HG02943 (cell line): ENCODE data around the gene SCUBE3.

Source experiments
- ATAC-seq: cut with Tn5 transposase; IDR thresholded peaks from one replicate; pipeline ENCODE4 v1.9.1; 2021; ENCODE audit warnings: mild to moderate bottlenecking, low read depth, moderate library complexity; ENCODE audit not compliant: unreplicated experiment

SCUBE3 gene

DNA sequence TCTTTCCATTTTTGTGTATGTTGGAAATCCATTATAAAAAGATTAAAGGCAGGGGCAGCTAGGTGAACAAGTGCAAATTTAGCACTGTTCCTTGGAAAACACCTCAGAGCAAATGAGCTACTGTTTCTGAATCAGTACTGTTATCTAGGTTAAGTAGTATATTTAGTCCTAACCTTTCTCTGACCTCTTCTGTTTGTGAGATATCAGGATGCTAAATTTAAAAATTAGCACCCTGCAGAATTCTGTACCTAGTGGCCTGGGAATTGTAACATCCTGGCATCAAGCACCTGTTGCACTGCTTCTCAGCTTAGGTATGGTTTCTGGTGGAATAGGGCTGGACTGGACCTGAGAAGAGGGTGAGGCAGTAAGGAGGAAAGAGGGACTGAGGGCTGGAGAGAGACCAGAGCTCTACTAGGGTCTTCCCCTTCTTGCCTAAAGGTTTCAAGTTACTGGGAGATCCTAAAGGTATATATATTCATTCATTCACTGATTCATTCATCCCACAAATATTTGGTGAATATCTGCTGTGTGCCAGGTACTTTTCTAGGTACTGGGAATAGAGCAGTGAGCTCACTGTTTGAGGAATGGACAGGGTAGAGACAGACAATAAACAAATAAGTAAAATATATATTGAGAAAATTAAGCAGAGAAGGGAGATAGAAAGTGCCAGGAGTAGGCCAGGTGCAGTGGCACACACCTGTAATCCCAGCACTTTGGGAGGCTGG, 51.0 kb downstream of the SCUBE3 start:
- no peak for ATAC-seq

DNA sequence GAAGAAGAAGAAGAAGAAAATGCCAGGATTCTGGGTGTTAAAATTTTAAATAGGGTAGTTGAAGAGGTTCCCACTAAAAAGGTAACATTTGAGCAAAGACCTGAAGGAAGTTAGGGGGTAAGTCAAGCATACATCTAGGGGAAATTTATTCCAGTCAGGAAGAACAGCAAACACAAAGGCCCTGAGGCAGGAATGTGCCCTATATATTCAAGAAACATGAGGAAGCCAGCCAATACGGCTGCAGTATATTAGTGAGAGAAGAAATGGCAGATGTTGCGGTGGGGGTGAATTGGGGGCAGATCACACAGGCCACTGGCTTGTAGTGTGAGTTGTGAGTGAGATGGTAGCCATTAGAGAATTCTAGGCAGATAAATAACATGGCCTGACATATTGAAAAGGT, 51.8 kb downstream of the SCUBE3 start:
- no peak for ATAC-seq

DNA sequence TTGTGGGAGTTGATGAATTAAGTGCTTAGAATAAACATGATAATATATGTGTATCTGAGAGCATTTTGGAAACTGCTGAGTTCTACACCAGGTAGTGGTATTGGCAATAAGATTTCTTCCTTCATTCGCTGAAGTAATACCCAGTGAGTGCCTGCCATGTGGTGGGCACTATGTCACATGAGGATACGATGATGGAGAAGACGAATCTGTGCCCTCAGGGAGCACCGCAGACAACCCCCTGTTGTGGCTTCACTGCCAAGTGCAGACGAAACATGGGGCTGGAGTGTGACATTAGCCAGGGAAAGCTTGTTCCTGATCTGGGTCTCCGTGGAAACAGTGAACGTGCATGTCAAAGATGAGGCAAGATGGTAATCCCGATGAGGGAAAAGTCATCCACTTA, 53.7 kb downstream of the SCUBE3 start:
- no peak for ATAC-seq

DNA sequence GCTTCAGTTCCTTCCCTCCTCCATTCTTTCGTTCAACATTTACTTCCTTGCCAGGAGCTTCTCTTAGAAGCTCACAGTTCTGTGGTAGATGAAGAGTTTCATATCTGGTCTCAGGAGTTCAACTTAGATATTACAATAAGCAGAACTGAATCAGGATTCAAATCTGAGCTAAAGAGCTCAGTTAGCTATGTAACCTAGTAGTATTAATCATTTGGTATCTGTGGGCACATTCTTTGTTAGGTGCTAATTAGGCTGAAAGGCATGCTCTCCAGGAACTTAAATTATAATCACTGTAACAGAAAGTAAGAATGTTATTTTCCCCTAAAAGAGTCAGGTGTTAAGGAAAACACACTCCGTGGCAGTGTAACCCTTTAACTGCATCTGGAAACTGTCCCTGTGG, 54.1 kb downstream of the SCUBE3 start:
- ATAC-seq: no peak

DNA sequence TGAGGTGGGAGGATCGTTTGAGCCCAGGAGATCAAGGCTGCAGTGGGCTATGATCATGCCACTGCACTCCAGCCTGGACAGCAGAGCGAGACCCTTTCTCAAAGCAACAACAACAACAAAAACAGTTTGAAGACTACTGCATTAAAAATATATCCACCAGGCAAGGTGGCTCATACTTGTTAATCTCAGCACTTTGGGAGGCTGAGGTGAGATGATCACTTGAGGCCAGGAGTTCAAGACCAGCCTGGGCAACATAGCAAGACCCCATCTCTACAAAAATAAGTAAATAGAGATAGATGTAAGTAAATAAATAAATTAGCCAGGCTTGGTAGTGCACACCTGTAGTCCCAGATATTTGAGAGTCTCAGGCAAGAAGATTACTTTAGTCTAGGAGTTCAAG, 58.2 kb downstream of the SCUBE3 start:
- no peak for ATAC-seq

DNA sequence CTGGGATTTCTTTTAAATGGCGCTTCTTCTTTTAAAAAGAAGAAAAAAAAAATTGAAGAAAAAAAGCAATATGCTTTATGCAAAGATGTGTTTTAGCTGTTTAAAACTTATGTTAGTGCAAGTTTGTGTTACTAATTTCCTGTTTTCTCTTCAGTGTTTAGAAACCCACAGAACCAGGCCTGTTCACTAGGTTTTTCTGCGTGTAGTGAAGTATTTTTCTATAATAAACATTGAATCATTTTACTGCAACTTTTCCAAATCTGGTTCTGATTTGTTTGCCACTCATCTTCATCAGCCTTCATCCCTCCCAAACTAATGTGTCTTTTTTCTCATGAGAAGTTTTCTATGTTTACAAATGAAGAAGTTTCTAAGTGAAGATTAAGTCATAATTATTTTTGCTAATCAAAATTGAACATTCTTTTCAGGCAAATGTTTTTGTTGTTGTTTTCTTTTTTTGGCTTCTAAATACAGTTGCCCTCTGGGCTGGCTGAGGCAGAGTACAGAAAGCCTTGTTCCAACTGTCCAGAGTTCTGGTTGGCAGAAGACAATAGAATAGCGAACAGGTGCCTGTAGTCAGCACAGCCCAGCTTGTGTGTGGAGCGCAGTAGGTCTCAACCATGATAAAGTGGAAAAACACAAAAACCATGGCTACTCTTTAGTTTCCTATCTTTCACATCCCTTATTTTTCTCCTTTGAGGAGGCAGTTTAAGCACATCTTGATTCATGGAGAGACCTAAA, 60.2 kb downstream of the SCUBE3 start:
- no peak for ATAC-seq

DNA sequence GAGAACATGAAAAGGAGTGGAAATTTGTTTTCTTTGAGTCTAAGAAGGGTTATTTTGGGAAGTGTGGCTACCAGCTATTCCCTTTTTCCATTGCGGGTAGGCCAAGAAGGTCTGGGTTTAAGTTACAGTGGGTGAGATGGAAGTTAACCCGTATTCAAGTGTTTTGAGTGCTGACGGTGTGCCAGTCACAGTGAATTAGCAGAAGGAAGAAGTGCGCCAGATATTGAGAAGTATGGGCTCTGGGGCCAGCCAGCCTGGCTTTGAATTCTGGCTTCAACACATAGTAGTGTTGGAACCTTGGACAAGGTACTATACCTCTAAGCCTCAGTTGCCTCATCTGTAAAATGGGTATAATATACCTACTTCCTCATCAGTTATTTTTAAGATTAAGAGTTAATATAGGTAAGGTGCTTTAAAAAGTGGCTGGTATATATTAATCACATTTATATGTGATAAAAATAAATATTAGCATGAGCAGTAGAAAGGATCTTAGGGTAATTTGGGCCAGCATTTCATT, 62.0 kb downstream of the SCUBE3 start:
- no peak for ATAC-seq

DNA sequence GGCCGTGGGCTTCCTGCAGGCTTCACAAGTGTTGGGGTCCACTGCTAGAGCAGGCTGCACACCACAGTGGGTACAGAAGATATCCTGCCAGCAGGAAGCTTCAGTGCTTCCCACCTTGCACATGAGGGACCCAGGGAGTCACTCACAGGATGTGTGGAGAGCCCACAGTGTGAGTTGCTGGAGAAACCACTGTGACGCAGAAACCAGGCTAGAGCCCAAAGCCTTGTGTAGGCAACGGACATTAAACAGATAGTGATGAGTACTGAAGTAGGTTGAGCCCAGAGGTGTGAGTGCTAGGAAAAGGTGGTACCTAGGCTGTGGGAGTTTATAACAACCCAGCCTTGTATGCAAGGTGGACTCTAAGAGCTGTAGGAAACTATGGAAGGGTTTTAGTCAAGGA, 65.0 kb downstream of the SCUBE3 start:
- ATAC-seq: no peak

DNA sequence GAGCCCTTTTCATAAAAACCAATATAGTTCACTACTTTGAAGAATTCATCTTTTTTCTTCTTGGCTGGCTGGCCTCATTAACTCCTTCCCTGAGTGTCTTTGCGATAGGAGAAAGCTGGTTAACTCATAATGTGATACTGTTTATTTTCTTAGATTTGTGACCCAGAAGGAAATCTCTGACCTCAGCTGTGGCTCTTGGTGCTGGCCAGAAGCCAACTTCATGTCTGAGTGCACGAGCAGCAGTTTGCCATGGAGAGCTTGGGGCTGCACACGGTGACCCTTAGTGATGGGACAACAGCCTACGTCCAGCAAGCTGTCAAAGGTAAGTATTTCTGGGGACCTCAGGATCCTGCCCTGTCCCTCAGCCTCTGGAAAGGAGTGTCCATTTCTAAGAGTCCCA, 67.1 kb downstream of the SCUBE3 start:
- no peak for ATAC-seq

DNA sequence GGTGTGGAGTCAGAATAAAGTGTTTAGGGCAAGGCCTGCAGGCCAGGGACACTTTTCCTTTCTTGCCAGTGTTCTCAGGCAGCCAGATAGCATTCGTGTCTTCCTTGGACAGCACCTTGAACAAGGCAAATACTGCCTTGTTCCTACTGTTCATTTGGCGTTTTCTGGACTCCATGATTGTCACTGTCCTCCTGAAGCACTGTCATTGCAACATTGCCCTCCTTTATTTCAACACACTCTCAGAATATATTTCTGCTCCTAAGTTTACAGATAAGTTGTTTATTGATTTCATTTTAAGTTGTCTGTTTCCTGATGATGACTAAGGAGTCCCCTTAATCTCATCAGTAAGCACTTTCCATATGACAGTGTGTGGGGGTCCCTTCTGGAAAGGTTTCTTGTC, 68.7 kb downstream of the SCUBE3 start:
- ATAC-seq: no peak

DNA sequence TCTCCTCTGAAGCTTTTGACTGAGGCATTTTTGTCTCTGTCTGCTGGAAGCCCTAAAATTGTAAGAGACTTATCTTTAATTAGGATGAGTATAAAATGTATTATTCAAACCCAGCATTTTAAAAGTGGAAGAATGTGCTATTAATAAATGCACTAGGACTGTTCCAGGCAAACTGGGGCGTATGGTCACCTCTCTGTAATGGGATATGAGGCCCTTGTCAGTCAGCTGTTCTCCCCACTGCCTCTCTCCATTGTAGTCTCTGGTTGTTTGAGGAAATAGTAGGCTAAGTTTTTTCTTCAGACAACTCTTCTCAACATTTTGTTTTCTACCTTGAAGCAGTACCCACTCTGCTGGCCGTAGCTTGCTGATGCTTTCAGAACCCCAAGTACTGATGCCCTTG, 69.6 kb downstream of the SCUBE3 start:
- ATAC-seq: no peak

DNA sequence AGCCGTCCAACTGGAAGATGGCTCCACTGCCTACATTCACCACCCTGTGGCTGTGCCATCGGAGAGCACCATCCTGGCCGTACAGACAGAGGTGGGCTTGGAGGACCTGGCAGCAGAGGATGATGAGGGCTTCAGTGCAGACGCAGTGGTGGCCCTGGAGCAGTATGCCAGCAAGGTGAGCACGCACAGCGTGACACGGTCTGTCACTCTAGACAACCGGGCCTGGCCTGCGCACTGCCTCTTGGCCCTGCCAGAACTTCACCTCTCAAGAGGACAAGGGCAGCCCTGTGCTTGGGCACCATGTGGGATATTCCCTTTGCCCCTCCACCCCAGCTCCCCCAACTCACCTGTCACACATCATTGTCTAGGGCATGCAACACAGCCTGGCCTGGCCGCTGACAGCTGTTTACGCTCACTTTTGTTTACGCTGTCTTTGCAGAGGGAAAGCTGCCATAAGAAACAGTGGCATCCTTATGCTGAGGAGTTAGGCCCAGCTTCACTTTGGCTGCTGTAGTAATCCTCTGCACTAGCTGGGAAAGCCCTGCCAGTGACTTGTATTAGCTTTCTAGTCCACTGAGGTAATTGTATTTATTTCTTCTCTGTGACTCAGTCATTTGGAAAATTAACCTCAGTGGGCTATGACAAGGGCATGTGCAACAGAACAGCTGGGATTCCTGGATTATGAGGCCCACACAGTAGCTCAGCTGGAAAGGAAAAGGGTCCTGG, 74.1 kb downstream of the SCUBE3 start:
- ATAC-seq: no peak

DNA sequence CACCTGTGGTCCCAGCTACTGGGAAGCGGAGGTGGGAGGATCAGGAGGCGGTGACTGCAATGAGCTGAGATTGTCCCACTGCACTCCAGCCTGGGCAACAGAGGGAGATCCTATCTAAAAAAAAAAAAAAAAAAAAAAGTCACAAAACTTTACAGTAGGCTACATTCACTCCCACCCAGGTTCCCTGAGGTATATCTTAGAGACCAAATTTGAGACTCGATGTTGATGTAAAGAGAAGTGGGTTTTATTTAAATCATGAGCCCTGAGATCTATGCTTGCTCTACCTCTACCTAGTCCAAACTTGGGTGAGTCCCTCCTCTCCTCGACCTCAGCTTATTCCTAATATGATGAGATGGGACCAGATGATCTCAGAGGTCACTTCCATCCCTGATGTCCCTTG, 75.1 kb downstream of the SCUBE3 start:
- no peak for ATAC-seq

DNA sequence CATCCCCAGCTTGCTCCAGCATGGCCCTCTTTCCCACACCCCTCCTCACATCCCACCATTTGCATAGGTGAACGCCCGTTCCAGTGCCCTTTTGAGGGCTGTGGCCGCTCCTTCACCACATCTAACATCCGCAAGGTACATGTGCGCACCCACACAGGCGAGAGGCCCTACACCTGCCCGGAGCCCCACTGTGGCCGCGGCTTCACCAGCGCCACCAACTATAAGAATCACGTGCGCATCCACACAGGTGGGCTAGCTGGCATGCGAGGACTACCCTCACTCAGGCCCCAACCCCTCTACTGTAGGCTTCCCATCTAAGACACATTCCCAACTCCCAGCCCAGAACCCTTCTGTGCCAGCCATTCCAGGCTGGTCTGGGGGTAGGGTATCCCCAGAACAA, 77.7 kb downstream of the SCUBE3 start:
- no peak for ATAC-seq

DNA sequence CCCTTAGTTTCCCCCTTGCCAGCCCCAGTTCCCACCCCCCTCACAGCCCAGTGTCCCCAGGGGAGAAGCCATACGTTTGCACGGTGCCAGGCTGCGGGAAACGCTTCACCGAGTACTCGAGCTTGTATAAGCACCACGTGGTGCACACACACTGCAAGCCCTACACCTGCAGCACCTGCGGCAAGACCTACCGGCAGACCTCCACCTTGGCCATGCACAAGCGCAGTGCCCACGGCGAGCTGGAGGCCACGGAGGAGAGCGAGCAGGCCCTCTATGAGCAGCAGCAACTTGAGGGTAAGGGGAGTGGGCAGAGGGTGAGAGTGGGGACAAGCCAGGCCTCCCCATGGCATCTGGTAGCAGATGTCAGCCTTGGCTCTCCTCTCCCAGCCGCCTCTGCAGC, 78.7 kb downstream of the SCUBE3 start:
- no peak for ATAC-seq

DNA sequence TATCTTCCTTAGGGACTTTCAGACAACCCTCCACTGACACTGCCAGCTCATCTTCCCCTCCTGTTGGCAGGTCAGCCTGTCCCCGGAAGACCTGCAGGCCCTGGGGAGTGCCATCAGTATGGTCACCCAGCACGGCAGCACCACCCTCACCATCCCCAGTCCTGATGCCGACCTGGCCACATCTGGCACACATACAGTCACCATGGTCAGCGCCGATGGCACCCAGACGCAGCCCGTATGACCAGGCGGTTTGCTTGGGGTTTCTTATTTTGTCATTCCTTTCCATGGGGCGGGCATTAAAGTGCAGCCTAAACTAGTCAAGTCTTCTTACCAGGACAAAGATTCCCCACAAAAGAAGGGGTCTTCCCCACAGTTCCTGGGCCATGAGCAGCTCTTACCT, 79.9 kb downstream of the SCUBE3 start:
- no peak for ATAC-seq

DNA sequence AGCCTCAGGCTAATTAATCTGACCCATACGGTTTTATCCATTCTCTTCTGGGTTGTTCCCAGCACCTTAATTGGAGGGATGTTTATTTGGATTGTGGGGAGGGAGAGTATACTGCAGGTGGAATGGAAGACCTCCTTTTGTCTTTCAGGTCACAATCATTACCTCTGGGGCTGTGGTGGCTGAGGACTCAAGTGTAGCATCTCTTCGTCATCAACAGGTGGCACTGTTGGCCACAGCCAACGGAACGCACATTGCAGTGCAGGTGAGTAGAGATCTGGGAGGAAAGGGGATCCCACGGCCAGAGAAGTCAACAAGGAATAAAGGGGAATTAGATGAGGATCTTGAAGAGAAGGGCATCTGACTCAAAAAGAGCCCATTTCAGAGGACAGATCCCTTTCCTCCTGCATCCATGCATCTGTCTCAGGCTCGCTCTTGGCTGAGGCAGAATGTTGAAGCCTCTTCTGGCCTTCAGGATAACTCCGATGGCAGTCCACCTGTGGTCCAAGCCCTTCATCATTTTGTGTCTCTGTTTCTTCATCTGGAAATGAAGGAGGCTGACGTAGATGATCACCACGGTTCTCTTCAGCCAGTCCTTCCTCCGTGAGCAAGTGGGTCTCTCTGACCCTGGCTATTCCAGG, 80.7 kb downstream of the SCUBE3 start:
- no peak for ATAC-seq

DNA sequence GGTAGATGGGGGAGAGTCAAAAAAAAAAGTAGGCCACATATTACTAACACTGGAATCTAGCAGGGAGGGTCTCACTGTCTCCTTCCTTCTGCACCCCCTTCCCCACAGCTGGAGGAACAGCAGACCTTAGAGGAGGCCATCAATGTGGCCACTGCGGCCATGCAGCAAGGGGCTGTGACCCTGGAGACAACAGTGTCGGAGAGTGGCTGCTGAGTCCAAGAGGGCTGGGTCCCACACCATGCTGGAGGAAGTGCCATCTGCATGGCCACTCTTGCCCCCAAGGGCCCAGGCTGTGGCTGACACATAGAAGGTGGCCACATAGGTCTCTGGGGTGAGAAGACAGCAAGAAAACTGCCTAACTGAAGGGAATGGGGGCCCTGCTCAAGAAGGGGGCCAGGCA, 81.3 kb downstream of the SCUBE3 start:
- no peak for ATAC-seq

DNA sequence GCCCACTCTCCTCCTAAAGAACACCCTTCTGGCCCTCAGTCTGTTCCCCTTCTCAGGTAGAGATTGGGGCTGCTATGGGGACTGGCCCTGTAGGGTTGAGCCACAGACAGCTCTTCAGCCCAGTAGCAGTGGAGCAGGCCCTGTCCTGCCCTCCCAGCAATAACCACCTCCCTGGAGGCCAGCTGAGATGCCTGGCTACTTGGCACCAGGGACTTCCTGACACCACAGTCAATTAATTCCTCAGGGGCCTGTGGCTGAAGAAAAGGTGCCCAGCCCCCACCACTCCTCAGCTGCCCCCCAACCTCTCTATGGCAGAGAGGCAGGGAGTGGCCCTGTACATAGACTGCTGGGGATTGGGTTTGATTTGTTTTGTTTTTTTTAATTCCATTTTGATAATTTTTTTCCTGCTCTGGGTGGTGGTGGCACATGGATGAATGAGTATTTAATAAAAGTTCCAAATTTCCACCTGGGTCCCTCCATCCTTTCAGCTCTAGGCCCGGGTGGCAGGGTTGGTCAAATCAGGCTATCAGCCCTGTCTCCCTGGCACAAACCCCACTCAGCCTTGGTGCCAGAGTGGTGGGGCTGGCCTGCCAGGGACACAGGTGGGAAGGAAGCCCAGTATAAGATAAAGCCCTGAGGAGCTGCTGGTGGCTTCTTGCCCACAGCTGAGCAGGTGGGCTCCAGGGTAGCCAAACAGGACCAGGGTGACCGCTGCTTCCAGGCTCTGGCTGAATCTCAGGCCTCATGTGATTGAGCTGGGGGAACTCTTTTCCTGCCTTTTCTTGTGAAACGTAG, 82.0 kb downstream of the SCUBE3 start:
- no peak for ATAC-seq

DNA sequence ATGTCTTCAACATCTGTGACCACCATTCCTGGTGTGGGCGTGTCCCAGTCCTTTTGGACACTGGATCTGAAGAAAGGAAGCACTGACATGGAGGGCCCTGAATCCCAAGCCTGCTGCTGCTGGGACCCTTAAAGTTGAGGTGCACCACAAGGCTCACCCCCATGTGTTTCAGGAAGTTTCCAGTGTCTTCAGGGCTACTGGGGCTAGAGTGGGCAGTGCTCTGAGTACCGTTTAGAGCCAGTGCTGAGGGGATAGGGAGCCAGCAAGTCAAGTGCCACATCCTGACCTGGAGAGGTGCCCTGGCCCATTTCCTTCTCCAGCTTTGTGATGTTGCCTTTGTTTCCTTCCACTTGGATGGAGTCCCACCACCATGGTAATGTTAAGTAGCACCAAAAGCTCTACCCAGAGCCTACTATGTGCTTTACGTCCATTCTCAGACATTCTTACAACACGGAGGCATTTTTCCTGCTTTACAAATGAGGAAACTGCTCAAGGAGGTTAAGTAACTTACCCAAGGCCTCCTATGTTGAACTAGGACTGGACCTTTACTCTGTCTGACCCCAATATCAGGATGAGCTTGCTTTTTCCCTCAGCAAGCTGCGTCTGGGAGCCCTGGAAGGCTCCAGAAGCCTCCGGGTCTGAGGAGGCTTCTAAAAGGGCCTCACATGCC, 83.3 kb downstream of the SCUBE3 start:
- peak; percentile 8 for ATAC-seq
